H1 (cell line): ENCODE results near the gene SMG9. TPM values are rescaled to one million over a fixed set of nuclear protein-coding genes. Genes with fewer than 3 reads are reported as not detected.

Source experiments
- CTCF ChIA-PET: fragments of 300-600 bp; sonication (Branson Sonifier 250); formaldehyde crosslinking; loops from one replicate; lab custom pipeline; 2021; ENCODE audit not compliant: partially characterized antibody; lab: Charles Lee
- POLR2A ChIA-PET: fragments of 300-600 bp; sonication (Branson Sonifier 250); formaldehyde crosslinking; loops from one replicate; lab custom pipeline; 2021; ENCODE audit warnings: inconsistent platforms; ENCODE audit not compliant: partially characterized antibody; lab: Charles Lee
- DNase-seq, 2 experiments: peaks; one replicate each; pipeline versions ENCODE4 v3.0.0 to v3.0.0-alpha.2; 2010 to 2022; ENCODE audit warnings: low spot score in 2 of 2, low read depth in 1 of 2, mixed read lengths in 1 of 2
- FAIRE-seq: peaks from 2 replicates; lab custom pipeline; 2011; peaks lifted over from hg19 to GRCh38; lab: Jason Lieb, UNC
- H2AFZ ChIP-seq: 2 replicates; pipeline ENCODE4 v1.8.1; 2012; ENCODE audit warnings: low read length, inconsistent platforms
- H2AK5ac ChIP-seq: 2 replicates; pipeline ENCODE4 v1.6.1; 2013; ENCODE audit warnings: low read depth, low read length
- H2BK120ac ChIP-seq: replicated peaks from 2 replicates; pipeline ENCODE3; 2013; ENCODE audit warnings: low read depth, low read length, inconsistent platforms
- H2BK12ac ChIP-seq: 2 replicates; pipeline ENCODE4 v1.6.1; 2013; ENCODE audit warnings: low read depth, low read length
- H2BK15ac ChIP-seq: 2 replicates; pipeline ENCODE4 v1.6.1; 2013; ENCODE audit warnings: low read length
- H2BK20ac ChIP-seq: 2 replicates; pipeline ENCODE4 v1.6.1; 2013; ENCODE audit warnings: low read length
- H2BK5ac ChIP-seq: 2 replicates; pipeline ENCODE4 v1.6.1; 2013; ENCODE audit warnings: low read depth, low read length
- H3K14ac ChIP-seq: 2 replicates; pipeline ENCODE4 v1.6.1; 2013; ENCODE audit warnings: inconsistent platforms; ENCODE audit not compliant: insufficient read length
- H3K18ac ChIP-seq: 2 replicates; pipeline ENCODE4 v1.6.1; 2013; ENCODE audit warnings: low read length; ENCODE audit errors: extremely low read depth
- H3K23ac ChIP-seq: 2 replicates; pipeline ENCODE4 v1.6.1; 2013; ENCODE audit warnings: inconsistent platforms; ENCODE audit not compliant: insufficient read length
- H3K23me2 ChIP-seq: 2 replicates; pipeline ENCODE4 v1.6.1; 2013; ENCODE audit warnings: low read depth, low read length
- H3K27ac ChIP-seq: 2 replicates; pipeline ENCODE4 v1.6.1; 2011; ENCODE audit warnings: low read depth, low read length, inconsistent platforms
- H3K27me3 ChIP-seq, 4 experiments: replicated peaks in 1 of 4; 1 replicate in 1 of 4; 2 replicates in 3 of 4; pipeline versions ENCODE4 v1.6.1 to v1.8.1; 2011 to 2013; ENCODE audit warnings: low read length in 3 of 4, mild to moderate bottlenecking in 3 of 4, inconsistent platforms in 2 of 4, mixed read lengths in 2 of 4, moderate library complexity in 1 of 4; ENCODE audit not compliant: control insufficient read depth in 3 of 4, insufficient read depth in 3 of 4; ENCODE audit errors: extremely low read depth in 1 of 4
- H3K36me3 ChIP-seq, 4 experiments: 2 replicates each; pipeline versions ENCODE4 v1.6.1 to v1.8.1; 2011 to 2013; ENCODE audit warnings: mild to moderate bottlenecking in 4 of 4, low read length in 3 of 4, moderate library complexity in 2 of 4, control low read depth in 1 of 4, inconsistent platforms in 1 of 4; ENCODE audit not compliant: insufficient read depth in 4 of 4, control insufficient read depth in 2 of 4
- H3K4ac ChIP-seq: replicated peaks from 2 replicates; pipeline ENCODE3; 2013; ENCODE audit warnings: low read length, low read depth, mixed read lengths, inconsistent platforms; ENCODE audit not compliant: insufficient read length
- H3K4me1 ChIP-seq, 4 experiments: replicated peaks in 1 of 4; 1 replicate in 1 of 4; 2 replicates in 3 of 4; pipeline versions ENCODE4 v1.6.1 to v1.8.1; 2011 to 2013; ENCODE audit warnings: low read length in 3 of 4, inconsistent platforms in 2 of 4, mixed read lengths in 1 of 4; ENCODE audit not compliant: insufficient read depth in 4 of 4, control insufficient read depth in 3 of 4
- H3K4me2 ChIP-seq, 2 experiments: 2 replicates each; pipeline versions ENCODE4 v1.6.1 to v1.8.1; 2011 to 2013; ENCODE audit warnings: low read depth in 2 of 2, low read length in 2 of 2, control low read depth in 1 of 2, inconsistent platforms in 1 of 2, mild to moderate bottlenecking in 1 of 2; ENCODE audit not compliant: insufficient read depth in 1 of 2
- H3K4me3 ChIP-seq, 4 experiments: fragments of 200-600, 300-600 bp in 1 of 4; sonication (generic), shearing (Covaris generic), sonication (Bioruptor Twin) in 1 of 4; 2 replicates each; pipeline versions ENCODE4 v1.5.1 to v1.8.1; 2011 to 2016; ENCODE audit warnings: low read length in 4 of 4, low read depth in 3 of 4, control low read depth in 2 of 4, inconsistent platforms in 2 of 4, mild to moderate bottlenecking in 2 of 4, mixed read lengths in 1 of 4, moderate library complexity in 1 of 4; ENCODE audit not compliant: insufficient read depth in 2 of 4; ENCODE audit errors: extremely low read depth in 1 of 4
- H3K56ac ChIP-seq: replicated peaks from 2 replicates; pipeline ENCODE3; 2013; ENCODE audit warnings: low read depth, mild to moderate bottlenecking, mixed read lengths, low read length, inconsistent platforms; ENCODE audit not compliant: insufficient read length
- H3K79me1 ChIP-seq: 2 replicates; pipeline ENCODE4 v1.6.1; 2013; ENCODE audit warnings: low read depth, low read length, control low read depth
- H3K79me2 ChIP-seq, 2 experiments: 2 replicates each; pipeline versions ENCODE4 v1.6.1 to v1.8.1; 2012 to 2013; ENCODE audit warnings: low read length in 2 of 2, mild to moderate bottlenecking in 2 of 2, inconsistent platforms in 1 of 2; ENCODE audit not compliant: insufficient read depth in 2 of 2, control insufficient read depth in 1 of 2
- H3K9ac ChIP-seq, 4 experiments: replicated peaks in 1 of 4; 1 replicate in 1 of 4; 2 replicates in 3 of 4; pipeline versions ENCODE4 v1.6.1 to v1.8.1; 2011 to 2013; ENCODE audit warnings: low read depth in 3 of 4, low read length in 3 of 4, control low read depth in 2 of 4, mild to moderate bottlenecking in 2 of 4, moderate library complexity in 2 of 4, inconsistent platforms in 1 of 4; ENCODE audit errors: extremely low read depth in 1 of 4
- H3K9me3 ChIP-seq, 2 experiments: 2 replicates each; pipeline versions ENCODE4 v1.6.1 to v1.8.1; 2012 to 2013; ENCODE audit warnings: mild to moderate bottlenecking in 2 of 2, moderate library complexity in 2 of 2, control low read depth in 1 of 2, inconsistent platforms in 1 of 2, low read depth in 1 of 2, low read length in 1 of 2, mixed read lengths in 1 of 2; ENCODE audit not compliant: insufficient read depth in 2 of 2
- H4K20me1 ChIP-seq, 2 experiments: replicated peaks in 1 of 2; 2 replicates each; pipeline versions ENCODE3 to v1.8.1; 2011 to 2013; ENCODE audit warnings: inconsistent platforms in 2 of 2, low read length in 2 of 2, mild to moderate bottlenecking in 1 of 2; ENCODE audit not compliant: insufficient read depth in 2 of 2, control insufficient read depth in 1 of 2
- H4K5ac ChIP-seq: 2 replicates; pipeline ENCODE4 v1.6.1; 2013; ENCODE audit warnings: low read length, low read depth, mixed read lengths, inconsistent platforms; ENCODE audit not compliant: insufficient read length
- H4K8ac ChIP-seq: 2 replicates; pipeline ENCODE4 v1.8.0; 2013; ENCODE audit warnings: mild to moderate bottlenecking, moderate library complexity, low read length, inconsistent platforms; ENCODE audit not compliant: insufficient read depth; ENCODE audit errors: extremely low read depth
- H4K91ac ChIP-seq: replicated peaks from 2 replicates; pipeline ENCODE3; 2013; ENCODE audit warnings: low read length, mixed read lengths, inconsistent platforms; ENCODE audit not compliant: insufficient read length
- TAF1 ChIP-seq: IDR thresholded peaks from 2 replicates; pipeline ENCODE4 v1.6.1; 2011; ENCODE audit warnings: mild to moderate bottlenecking, low read depth, low read length
- WGBS, 2 experiments: shearing (Covaris generic) in 1 of 2; methylation state at CpG; one replicate each; pipeline versions ENCODE4 v1.1.6 to v1.1.7; 2013 to 2015; ENCODE audit warnings: low lambda C conversion rate in 2 of 2, mixed read lengths in 2 of 2, inconsistent platforms in 1 of 2, low coverage in 1 of 2, missing lambda C conversion rate in 1 of 2; ENCODE audit not compliant: insufficient replicate concordance in 2 of 2, insufficient coverage in 1 of 2, insufficient read length in 1 of 2; ENCODE audit errors: extremely low coverage in 1 of 2, missing lambda C conversion rate in 1 of 2; 5-methylcytosine and 5-hydroxymethylcytosine counted together
- polyA plus RNA-seq, 7 experiments: library from polyadenylated mRNA; depleted of rRNA in 3 of 7; stranded (reverse) in 5 of 7; unstranded in 2 of 7; fragments of >200 nt in 5 of 7; fragments of 200-250 nt in 2 of 7; gene quantifications; 1 replicate in 5 of 7; 2 replicates in 1 of 7; 4 replicates in 1 of 7; pipeline versions ENCODE4 v1.2.1 to v1.2.3, GENCODE V29; 2011 to 2013; ENCODE audit warnings: missing spikeins in 2 of 7, mixed read lengths in 2 of 7
- total RNA-seq: library from RNA; stranded (reverse); fragmentation: NEBNext Ultra II Directional; extraction: Animal tissue kit (Norgen Biotek cat#: 25700); gene quantifications from 2 replicates; pipeline ENCODE4 v1.2.1, GENCODE V29; 2021

Gene SMG9
- total and polyA plus RNA-seq, 2 of the 8 experiments (the other 6 are each of a cell fraction or from before 2014, with no cell fraction given), result 20.4 to 28.7 TPM

DNA sequence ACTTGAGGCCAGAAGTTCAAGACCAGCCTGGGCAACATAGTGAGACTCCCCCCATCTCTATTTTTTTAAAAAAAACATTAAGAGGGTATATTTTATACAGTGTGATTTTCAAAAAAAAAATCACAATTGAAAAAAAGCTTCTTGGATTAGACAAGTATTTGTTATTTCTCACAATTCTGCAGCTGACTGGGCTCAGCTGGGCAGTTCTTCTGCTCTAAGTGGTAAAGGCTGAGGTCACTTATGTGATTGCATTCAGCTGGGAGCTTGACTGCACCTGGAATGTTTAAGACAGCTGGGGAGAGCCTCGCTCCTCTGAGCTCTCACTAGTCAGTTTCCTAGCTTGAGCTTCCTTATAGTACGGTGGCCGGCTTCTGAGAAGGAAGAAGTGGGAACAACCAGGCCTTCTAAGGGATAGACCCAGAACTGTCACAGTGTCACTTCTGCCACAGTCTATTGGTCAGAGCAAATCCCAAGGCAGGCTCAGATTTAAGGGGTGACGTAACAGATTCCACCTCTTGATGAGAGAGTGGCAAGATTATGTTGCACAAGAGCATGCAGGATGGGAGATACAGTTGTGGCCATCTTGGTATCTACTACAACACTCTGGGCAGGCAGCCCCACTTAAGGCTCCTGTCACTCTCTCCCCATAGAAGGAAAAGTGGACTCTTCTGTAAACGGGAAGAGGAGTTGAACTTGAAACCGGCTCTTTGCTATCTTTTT is 58.6 kb downstream of the SMG9 start:
- H4K8ac ChIP-seq, result no peak overlapping the region
- H2AFZ ChIP-seq, result no peak overlapping the region
- no peak overlapping the region for H2BK12ac ChIP-seq
- H3K23ac ChIP-seq, result no peak overlapping the region
- H3K23me2 ChIP-seq, result peaks cover 5% of the 10 kb centered on the region; the same call in 1 of the 2 replicates
- H3K27me3 ChIP-seq, result peaks cover 0 to 6% (median 2%) of the 10 kb centered on the region in 4 experiments; a peak in 4 of 7 replicates
- no peak overlapping the region for H3K4ac ChIP-seq
- ChIA-PET CTCF (interaction anchor here (0.6 to 0.9 kb wide), 3 partner anchors 17 to 70 kb away, joined by 3 to 4 read pairs (median 3); no protein-coding TSS in a partner anchor), POLR2A (interaction anchor here (0.5 kb wide), 1 partner anchor 1838 kb away, joined by 3 read pairs; no protein-coding TSS in a partner anchor)
- WGBS, 2 experiments, result 84% methylated on average over 6 of the region's 6 CpGs; no CpG with 5 or more reads in 1 of the 2 experiments
- H2BK15ac ChIP-seq, result no peak overlapping the region
- 0 out of 7 replicates have a peak, but pooled peaks cover 0 to 2% (median 0%) of the 10 kb centered on the region in 4 experiments for H3K4me1 ChIP-seq
- no peak for TF ChIP-seq TAF1
- no peak overlapping the region for H3K56ac ChIP-seq
- H3K79me2 ChIP-seq, result no peaks in the 10 kb centered on the region
- H2BK120ac ChIP-seq, result no peak overlapping the region
- no peak overlapping the region for H4K91ac ChIP-seq
- no peak overlapping the region for H3K4me3 ChIP-seq
- H3K9me3 ChIP-seq, result no peaks in the 10 kb centered on the region
- H4K5ac ChIP-seq, result no peak overlapping the region
- no peak for FAIRE-seq
- no peak overlapping the region for H3K27ac ChIP-seq
- H3K14ac ChIP-seq, result no peak overlapping the region
- no peak overlapping the region for H2BK5ac ChIP-seq
- no peak overlapping the region for H2AK5ac ChIP-seq
- no peaks in the 10 kb centered on the region for H4K20me1 ChIP-seq
- H2BK20ac ChIP-seq, result no peak overlapping the region
- no peak for DNase-seq
- no peaks in the 10 kb centered on the region for H3K36me3 ChIP-seq
- no peak overlapping the region for H3K18ac ChIP-seq
- H3K9ac ChIP-seq, result no peak overlapping the region
- H3K4me2 ChIP-seq, result no peak overlapping the region
- H3K79me1 ChIP-seq, result no peaks in the 10 kb centered on the region
